H1 (cell line): Measurements from ENCODE around the gene RASGRP1. TPM values are rescaled to one million over a fixed set of nuclear protein-coding genes. Genes with fewer than 3 reads are reported as not detected.

Experiments used
- CTCF ChIA-PET: fragments of 300-600 bp; sonication (Branson Sonifier 250); formaldehyde crosslinking; loops from one replicate; lab custom pipeline; 2021; ENCODE audit not compliant: partially characterized antibody; lab: Charles Lee
- POLR2A ChIA-PET: fragments of 300-600 bp; sonication (Branson Sonifier 250); formaldehyde crosslinking; loops from one replicate; lab custom pipeline; 2021; ENCODE audit warnings: inconsistent platforms; ENCODE audit not compliant: partially characterized antibody; lab: Charles Lee
- DNase-seq, 2 experiments: peaks; one replicate each; pipeline versions ENCODE4 v3.0.0 to v3.0.0-alpha.2; 2010 to 2022; ENCODE audit warnings: low spot score in 2 of 2, low read depth in 1 of 2, mixed read lengths in 1 of 2
- FAIRE-seq: peaks from 2 replicates; lab custom pipeline; 2011; peaks lifted over from hg19 to GRCh38; lab: Jason Lieb, UNC
- H2AFZ ChIP-seq: 2 replicates; pipeline ENCODE4 v1.8.1; 2012; ENCODE audit warnings: low read length, inconsistent platforms
- H2AK5ac ChIP-seq: 2 replicates; pipeline ENCODE4 v1.6.1; 2013; ENCODE audit warnings: low read depth, low read length
- H2BK120ac ChIP-seq: replicated peaks from 2 replicates; pipeline ENCODE3; 2013; ENCODE audit warnings: low read depth, low read length, inconsistent platforms
- H2BK12ac ChIP-seq: 2 replicates; pipeline ENCODE4 v1.6.1; 2013; ENCODE audit warnings: low read depth, low read length
- H2BK15ac ChIP-seq: 2 replicates; pipeline ENCODE4 v1.6.1; 2013; ENCODE audit warnings: low read length
- H2BK20ac ChIP-seq: 2 replicates; pipeline ENCODE4 v1.6.1; 2013; ENCODE audit warnings: low read length
- H2BK5ac ChIP-seq: 2 replicates; pipeline ENCODE4 v1.6.1; 2013; ENCODE audit warnings: low read depth, low read length
- H3K14ac ChIP-seq: 2 replicates; pipeline ENCODE4 v1.6.1; 2013; ENCODE audit warnings: inconsistent platforms; ENCODE audit not compliant: insufficient read length
- H3K18ac ChIP-seq: 2 replicates; pipeline ENCODE4 v1.6.1; 2013; ENCODE audit warnings: low read length; ENCODE audit errors: extremely low read depth
- H3K23ac ChIP-seq: 2 replicates; pipeline ENCODE4 v1.6.1; 2013; ENCODE audit warnings: inconsistent platforms; ENCODE audit not compliant: insufficient read length
- H3K23me2 ChIP-seq: 2 replicates; pipeline ENCODE4 v1.6.1; 2013; ENCODE audit warnings: low read depth, low read length
- H3K27ac ChIP-seq: 2 replicates; pipeline ENCODE4 v1.6.1; 2011; ENCODE audit warnings: low read depth, low read length, inconsistent platforms
- H3K27me3 ChIP-seq, 4 experiments: replicated peaks in 1 of 4; 1 replicate in 1 of 4; 2 replicates in 3 of 4; pipeline versions ENCODE4 v1.6.1 to v1.8.1; 2011 to 2013; ENCODE audit warnings: low read length in 3 of 4, mild to moderate bottlenecking in 3 of 4, inconsistent platforms in 2 of 4, mixed read lengths in 2 of 4, moderate library complexity in 1 of 4; ENCODE audit not compliant: control insufficient read depth in 3 of 4, insufficient read depth in 3 of 4; ENCODE audit errors: extremely low read depth in 1 of 4
- H3K36me3 ChIP-seq, 4 experiments: 2 replicates each; pipeline versions ENCODE4 v1.6.1 to v1.8.1; 2011 to 2013; ENCODE audit warnings: mild to moderate bottlenecking in 4 of 4, low read length in 3 of 4, moderate library complexity in 2 of 4, control low read depth in 1 of 4, inconsistent platforms in 1 of 4; ENCODE audit not compliant: insufficient read depth in 4 of 4, control insufficient read depth in 2 of 4
- H3K4ac ChIP-seq: replicated peaks from 2 replicates; pipeline ENCODE3; 2013; ENCODE audit warnings: low read length, low read depth, mixed read lengths, inconsistent platforms; ENCODE audit not compliant: insufficient read length
- H3K4me1 ChIP-seq, 4 experiments: replicated peaks in 1 of 4; 1 replicate in 1 of 4; 2 replicates in 3 of 4; pipeline versions ENCODE4 v1.6.1 to v1.8.1; 2011 to 2013; ENCODE audit warnings: low read length in 3 of 4, inconsistent platforms in 2 of 4, mixed read lengths in 1 of 4; ENCODE audit not compliant: insufficient read depth in 4 of 4, control insufficient read depth in 3 of 4
- H3K4me2 ChIP-seq, 2 experiments: 2 replicates each; pipeline versions ENCODE4 v1.6.1 to v1.8.1; 2011 to 2013; ENCODE audit warnings: low read depth in 2 of 2, low read length in 2 of 2, control low read depth in 1 of 2, inconsistent platforms in 1 of 2, mild to moderate bottlenecking in 1 of 2; ENCODE audit not compliant: insufficient read depth in 1 of 2
- H3K4me3 ChIP-seq, 4 experiments: fragments of 200-600, 300-600 bp in 1 of 4; sonication (generic), shearing (Covaris generic), sonication (Bioruptor Twin) in 1 of 4; 2 replicates each; pipeline versions ENCODE4 v1.5.1 to v1.8.1; 2011 to 2016; ENCODE audit warnings: low read length in 4 of 4, low read depth in 3 of 4, control low read depth in 2 of 4, inconsistent platforms in 2 of 4, mild to moderate bottlenecking in 2 of 4, mixed read lengths in 1 of 4, moderate library complexity in 1 of 4; ENCODE audit not compliant: insufficient read depth in 2 of 4; ENCODE audit errors: extremely low read depth in 1 of 4
- H3K56ac ChIP-seq: replicated peaks from 2 replicates; pipeline ENCODE3; 2013; ENCODE audit warnings: low read depth, mild to moderate bottlenecking, mixed read lengths, low read length, inconsistent platforms; ENCODE audit not compliant: insufficient read length
- H3K79me1 ChIP-seq: 2 replicates; pipeline ENCODE4 v1.6.1; 2013; ENCODE audit warnings: low read depth, low read length, control low read depth
- H3K79me2 ChIP-seq, 2 experiments: 2 replicates each; pipeline versions ENCODE4 v1.6.1 to v1.8.1; 2012 to 2013; ENCODE audit warnings: low read length in 2 of 2, mild to moderate bottlenecking in 2 of 2, inconsistent platforms in 1 of 2; ENCODE audit not compliant: insufficient read depth in 2 of 2, control insufficient read depth in 1 of 2
- H3K9ac ChIP-seq, 4 experiments: replicated peaks in 1 of 4; 1 replicate in 1 of 4; 2 replicates in 3 of 4; pipeline versions ENCODE4 v1.6.1 to v1.8.1; 2011 to 2013; ENCODE audit warnings: low read depth in 3 of 4, low read length in 3 of 4, control low read depth in 2 of 4, mild to moderate bottlenecking in 2 of 4, moderate library complexity in 2 of 4, inconsistent platforms in 1 of 4; ENCODE audit errors: extremely low read depth in 1 of 4
- H3K9me3 ChIP-seq, 2 experiments: 2 replicates each; pipeline versions ENCODE4 v1.6.1 to v1.8.1; 2012 to 2013; ENCODE audit warnings: mild to moderate bottlenecking in 2 of 2, moderate library complexity in 2 of 2, control low read depth in 1 of 2, inconsistent platforms in 1 of 2, low read depth in 1 of 2, low read length in 1 of 2, mixed read lengths in 1 of 2; ENCODE audit not compliant: insufficient read depth in 2 of 2
- H4K20me1 ChIP-seq, 2 experiments: replicated peaks in 1 of 2; 2 replicates each; pipeline versions ENCODE3 to v1.8.1; 2011 to 2013; ENCODE audit warnings: inconsistent platforms in 2 of 2, low read length in 2 of 2, mild to moderate bottlenecking in 1 of 2; ENCODE audit not compliant: insufficient read depth in 2 of 2, control insufficient read depth in 1 of 2
- H4K5ac ChIP-seq: 2 replicates; pipeline ENCODE4 v1.6.1; 2013; ENCODE audit warnings: low read length, low read depth, mixed read lengths, inconsistent platforms; ENCODE audit not compliant: insufficient read length
- H4K8ac ChIP-seq: 2 replicates; pipeline ENCODE4 v1.8.0; 2013; ENCODE audit warnings: mild to moderate bottlenecking, moderate library complexity, low read length, inconsistent platforms; ENCODE audit not compliant: insufficient read depth; ENCODE audit errors: extremely low read depth
- H4K91ac ChIP-seq: replicated peaks from 2 replicates; pipeline ENCODE3; 2013; ENCODE audit warnings: low read length, mixed read lengths, inconsistent platforms; ENCODE audit not compliant: insufficient read length
- CHD1 ChIP-seq: IDR thresholded peaks from 2 replicates; pipeline ENCODE4 v1.6.1; 2012; ENCODE audit warnings: low read depth, low read length, improper control_type of control experiment
- E2F6 ChIP-seq: IDR thresholded peaks from 2 replicates; pipeline ENCODE4 v1.6.1; 2012; ENCODE audit warnings: inconsistent platforms
- GTF2F1 ChIP-seq: IDR thresholded peaks from 2 replicates; pipeline ENCODE4 v1.6.1; 2012; ENCODE audit warnings: low read depth, low read length, improper control_type of control experiment, borderline replicate concordance
- MAFK ChIP-seq: IDR thresholded peaks from 2 replicates; pipeline ENCODE4 v1.6.1; 2012; ENCODE audit warnings: low read depth, mild to moderate bottlenecking, improper control_type of control experiment, low read length
- NANOG ChIP-seq: IDR thresholded peaks from 2 replicates; pipeline ENCODE4 v1.6.1; 2011; ENCODE audit warnings: low read length, low read depth, mild to moderate bottlenecking, inconsistent platforms; ENCODE audit not compliant: insufficient read depth, poor library complexity, severe bottlenecking
- RAD21 ChIP-seq, 2 experiments: IDR thresholded peaks in 1 of 2; conservative IDR thresholded peaks in 1 of 2; 2 replicates each; pipeline ENCODE4 v1.6.1; 2011; ENCODE audit warnings: low read depth in 2 of 2, low read length in 2 of 2, improper control_type of control experiment in 1 of 2, inconsistent platforms in 1 of 2, mild to moderate bottlenecking in 1 of 2, moderate library complexity in 1 of 2
- SAP30 ChIP-seq: fragments of 300-600 bp; sonication (generic); IDR thresholded peaks from 2 replicates; pipeline ENCODE4 v1.7.1; 2012; ENCODE audit warnings: low read length, moderate library complexity, mild to moderate bottlenecking, inconsistent platforms; ENCODE audit not compliant: insufficient read depth, insufficient replicate concordance
- TCF12 ChIP-seq: IDR thresholded peaks from 2 replicates; pipeline ENCODE4 v1.6.1; 2011; ENCODE audit warnings: low read depth, mild to moderate bottlenecking, low read length
- WGBS, 2 experiments: shearing (Covaris generic) in 1 of 2; methylation state at CpG; one replicate each; pipeline versions ENCODE4 v1.1.6 to v1.1.7; 2013 to 2015; ENCODE audit warnings: low lambda C conversion rate in 2 of 2, mixed read lengths in 2 of 2, inconsistent platforms in 1 of 2, low coverage in 1 of 2, missing lambda C conversion rate in 1 of 2; ENCODE audit not compliant: insufficient replicate concordance in 2 of 2, insufficient coverage in 1 of 2, insufficient read length in 1 of 2; ENCODE audit errors: extremely low coverage in 1 of 2, missing lambda C conversion rate in 1 of 2; 5-methylcytosine and 5-hydroxymethylcytosine counted together
- polyA plus RNA-seq, 7 experiments: library from polyadenylated mRNA; depleted of rRNA in 3 of 7; stranded (reverse) in 5 of 7; unstranded in 2 of 7; fragments of >200 nt in 5 of 7; fragments of 200-250 nt in 2 of 7; gene quantifications; 1 replicate in 5 of 7; 2 replicates in 1 of 7; 4 replicates in 1 of 7; pipeline versions ENCODE4 v1.2.1 to v1.2.3, GENCODE V29; 2011 to 2013; ENCODE audit warnings: missing spikeins in 2 of 7, mixed read lengths in 2 of 7
- total RNA-seq: library from RNA; stranded (reverse); fragmentation: NEBNext Ultra II Directional; extraction: Animal tissue kit (Norgen Biotek cat#: 25700); gene quantifications from 2 replicates; pipeline ENCODE4 v1.2.1, GENCODE V29; 2021

The RASGRP1 gene
- total and polyA plus RNA-seq, 2 of the 8 experiments (the other 6 are each of a cell fraction or from before 2014, with no cell fraction given): 1.1 to 2.1 TPM

GRCh38 chr15:38588672-38589071 lies 24.1 kb upstream of the RASGRP1 start:
- Histone ChIP-seq H2BK20ac (no peak overlapping the region), H2BK15ac (no peak overlapping the region), H2AFZ (no peak overlapping the region), H2BK12ac (no peak overlapping the region), H3K27ac (no peak overlapping the region), H3K9me3 (no peaks in the 10 kb centered on the region), H3K4me1 (no peaks in the 10 kb centered on the region), H4K91ac (no peak overlapping the region), H2BK5ac (no peak overlapping the region), H3K4ac (no peak overlapping the region), H2AK5ac (no peak overlapping the region), H3K79me1 (no peaks in the 10 kb centered on the region), H3K14ac (no peak overlapping the region), H3K23ac (no peak overlapping the region), H3K23me2 (no peaks in the 10 kb centered on the region), H4K20me1 (no peaks in the 10 kb centered on the region), H4K8ac (no peak overlapping the region), H3K9ac (no peak overlapping the region), H3K27me3 (no peaks in the 10 kb centered on the region), H3K56ac (no peak overlapping the region), H4K5ac (no peak overlapping the region), H3K36me3 (no peaks in the 10 kb centered on the region), H3K4me2 (no peak overlapping the region), H3K4me3 (no peak overlapping the region), H3K79me2 (no peaks in the 10 kb centered on the region), H3K18ac (no peak overlapping the region), H2BK120ac (no peak overlapping the region)
- POLR2A ChIA-PET: no interaction called here
- DNase-seq: no peak
- FAIRE-seq: no peak
- 81% methylated on average over 3 of the region's 3 CpGs; no CpG with 5 or more reads in 1 of the 2 experiments for WGBS, 2 experiments
- TF ChIP-seq NANOG: no peak
- TF ChIP-seq SAP30: no peak
- TF ChIP-seq CHD1: no peak
- no peak for TF ChIP-seq MAFK
- TF ChIP-seq E2F6: no peak
- no peak for TF ChIP-seq RAD21 (IDR thresholded peaks at IDR 0.05 in 1 of 2, conservative IDR thresholded peaks at IDR 0.05 in 1 of 2; ENCODE audit: low read depth in 2 of 2, low read length in 2 of 2)
- no peak for TF ChIP-seq GTF2F1
- TF ChIP-seq TCF12: no peak
- CTCF ChIA-PET: interaction anchor here (1.0 kb wide), 1 partner anchor 14 kb away, joined by 4 read pairs; no protein-coding TSS in a partner anchor
